Mesenchymal stem cell (in vitro differentiated cells and primary cell): ENCODE data around the gene KRT76.

Experiments used
- DNase-seq: peaks from one replicate; pipeline ENCODE4 v3.0.0-alpha.2; 2013
- H2AFZ ChIP-seq: one replicate; pipeline ENCODE4 v1.6.1; 2013; ENCODE audit warnings: low read depth, mild to moderate bottlenecking, control low read depth, inconsistent platforms, low read length, moderate library complexity
- H2AK5ac ChIP-seq: 2 replicates; pipeline ENCODE4 v1.6.1; 2013; ENCODE audit warnings: low read length, moderate library complexity, mild to moderate bottlenecking, inconsistent platforms; ENCODE audit not compliant: severe bottlenecking
- H2BK120ac ChIP-seq: one replicate; pipeline ENCODE4 v1.6.1; 2013; ENCODE audit warnings: low read depth, mild to moderate bottlenecking, inconsistent platforms, low read length, moderate library complexity
- H2BK12ac ChIP-seq, 2 experiments: one replicate each; pipeline ENCODE4 v1.6.1; 2013; ENCODE audit warnings: inconsistent platforms in 2 of 2, low read length in 2 of 2, mild to moderate bottlenecking in 2 of 2, moderate library complexity in 2 of 2, control low read depth in 1 of 2
- H2BK15ac ChIP-seq: one replicate; pipeline ENCODE4 v1.6.1; 2013; ENCODE audit warnings: mild to moderate bottlenecking, low read depth, inconsistent platforms; ENCODE audit not compliant: poor library complexity, severe bottlenecking
- H2BK5ac ChIP-seq: 2 replicates; pipeline ENCODE4 v1.6.1; 2013; ENCODE audit warnings: low read depth, mild to moderate bottlenecking, low read length, control low read depth, inconsistent platforms; ENCODE audit not compliant: poor library complexity, severe bottlenecking
- H3K14ac ChIP-seq, 2 experiments: one replicate each; pipeline ENCODE4 v1.6.1; 2013; ENCODE audit warnings: inconsistent platforms in 2 of 2, low read length in 2 of 2, control low read depth in 1 of 2, mild to moderate bottlenecking in 1 of 2, moderate library complexity in 1 of 2
- H3K18ac ChIP-seq, 2 experiments: one replicate each; pipeline ENCODE4 v1.6.1; 2013; ENCODE audit warnings: inconsistent platforms in 2 of 2, low read length in 2 of 2, control low read depth in 1 of 2, low read depth in 1 of 2, mild to moderate bottlenecking in 1 of 2
- H3K23ac ChIP-seq, 2 experiments: one replicate each; pipeline ENCODE4 v1.6.1; 2013; ENCODE audit warnings: inconsistent platforms in 2 of 2, low read length in 2 of 2, mild to moderate bottlenecking in 2 of 2, moderate library complexity in 2 of 2, control low read depth in 1 of 2
- H3K27ac ChIP-seq: 2 replicates; pipeline ENCODE4 v1.5.1; 2013; ENCODE audit warnings: mild to moderate bottlenecking, moderate library complexity, low read length, control low read depth, inconsistent platforms; ENCODE audit not compliant: poor library complexity, severe bottlenecking
- H3K27me3 ChIP-seq, 2 experiments: 2 replicates each; pipeline versions ENCODE4 v1.6.1 to v1.7.0; 2013; ENCODE audit warnings: low read length in 2 of 2, mild to moderate bottlenecking in 2 of 2, moderate library complexity in 2 of 2, control low read depth in 1 of 2, inconsistent platforms in 1 of 2; ENCODE audit not compliant: control insufficient read depth in 1 of 2, insufficient read depth in 1 of 2
- H3K36me3 ChIP-seq, 2 experiments: 2 replicates each; pipeline versions ENCODE4 v1.6.1 to v1.7.0; 2013; ENCODE audit warnings: low read length in 2 of 2, control low read depth in 1 of 2, inconsistent platforms in 1 of 2, low read depth in 1 of 2, mild to moderate bottlenecking in 1 of 2; ENCODE audit not compliant: insufficient read depth in 2 of 2, control insufficient read depth in 1 of 2
- H3K4ac ChIP-seq, 2 experiments: one replicate each; pipeline ENCODE4 v1.6.1; 2013; ENCODE audit warnings: inconsistent platforms in 2 of 2, low read length in 2 of 2, mild to moderate bottlenecking in 2 of 2, moderate library complexity in 2 of 2, control low read depth in 1 of 2, low read depth in 1 of 2
- H3K4me1 ChIP-seq: 2 replicates; pipeline ENCODE4 v1.6.1; 2013; ENCODE audit warnings: low read depth, low read length, control low read depth; ENCODE audit not compliant: control insufficient read depth, insufficient read depth
- H3K4me2 ChIP-seq: 2 replicates; pipeline ENCODE4 v1.6.1; 2013; ENCODE audit warnings: low read length, mild to moderate bottlenecking, inconsistent platforms; ENCODE audit not compliant: poor library complexity, severe bottlenecking
- H3K4me3 ChIP-seq, 2 experiments: 2 replicates each; pipeline versions ENCODE4 v1.5.1 to v1.7.0; 2013; ENCODE audit warnings: low read length in 2 of 2, mild to moderate bottlenecking in 2 of 2, control low read depth in 1 of 2, low read depth in 1 of 2; ENCODE audit not compliant: insufficient read depth in 1 of 2
- H3K79me1 ChIP-seq: replicated peaks from 2 replicates; pipeline ENCODE4 v1.6.1; 2013; ENCODE audit warnings: mild to moderate bottlenecking, control low read depth, low read length, inconsistent platforms; ENCODE audit not compliant: poor library complexity, severe bottlenecking
- H3K9ac ChIP-seq: 2 replicates; pipeline ENCODE4 v1.7.0; 2013; ENCODE audit warnings: mild to moderate bottlenecking, low read length, moderate library complexity
- H3K9me3 ChIP-seq: 2 replicates; pipeline ENCODE4 v1.7.0; 2013; ENCODE audit warnings: mild to moderate bottlenecking, low read length; ENCODE audit not compliant: control insufficient read depth
- H4K8ac ChIP-seq: one replicate; pipeline ENCODE4 v1.6.1; 2013; ENCODE audit warnings: inconsistent platforms, mild to moderate bottlenecking, low read length, moderate library complexity
- H4K91ac ChIP-seq: one replicate; pipeline ENCODE4 v1.6.1; 2013; ENCODE audit warnings: mild to moderate bottlenecking, low read length, inconsistent platforms
- WGBS: methylation state at CpG from one replicate; pipeline ENCODE4 v1.1.7; 2013; ENCODE audit warnings: mixed read lengths; 5-methylcytosine and 5-hydroxymethylcytosine counted together

Gene KRT76

DNA sequence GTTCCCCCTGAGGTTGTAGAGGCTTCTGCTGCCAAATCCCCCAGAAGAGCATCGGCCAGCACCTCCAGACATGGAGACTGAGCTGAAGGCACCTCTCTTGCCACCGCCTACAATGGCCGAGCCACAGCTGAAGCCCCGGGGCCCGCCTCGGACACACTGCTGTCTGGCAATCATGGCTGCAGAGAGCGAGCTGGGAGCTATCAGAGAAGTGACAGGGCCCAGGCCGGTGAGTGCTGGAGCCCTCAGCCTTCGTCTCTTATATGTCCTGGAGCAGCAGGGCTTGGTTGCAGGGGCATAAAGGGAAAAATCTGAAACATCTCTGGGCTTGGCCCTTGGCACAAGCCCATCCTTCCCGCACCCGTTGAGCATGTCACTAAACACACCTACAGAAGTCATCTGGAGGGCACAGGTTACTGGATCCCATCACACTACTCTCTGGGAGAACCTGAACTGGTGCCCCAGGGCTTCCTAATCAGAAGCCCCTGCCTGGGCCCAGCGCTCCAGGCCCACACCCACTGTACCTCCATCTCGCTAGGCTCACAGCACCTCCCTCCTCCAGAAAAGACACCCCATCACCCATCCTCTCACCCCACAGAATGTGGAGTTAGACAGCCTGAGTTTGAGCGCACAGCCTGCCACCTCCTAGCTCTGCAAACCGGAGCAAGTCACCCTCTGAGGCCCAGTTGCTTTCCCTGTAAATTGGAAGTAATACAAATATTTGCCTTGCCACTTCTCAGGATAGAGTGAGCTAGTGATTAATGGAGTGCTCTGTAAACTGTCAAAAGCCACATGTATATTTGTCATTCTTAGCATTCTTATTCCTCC lies 37.0 kb upstream of the KRT76 start, which contains the start of gene KRT4:
Gene KRT4 (minus strand): TSS at position 232 of the 825 bp plus-strand sequence. CDS start 58 bp downstream, at position 174.
- 80% methylated on average over 13 of the region's 15 CpGs for WGBS
- H2AFZ ChIP-seq = no peak within 1 kb of the TSS
- DNase-seq = no peak
- no peaks in the 10 kb centered on the region for H3K36me3 ChIP-seq
- H3K27ac ChIP-seq = no peak within 1 kb of the TSS
- no peak within 1 kb of the TSS for H3K9ac ChIP-seq
- no peak within 1 kb of the TSS for H3K4ac ChIP-seq
- H3K23ac ChIP-seq = no peak within 1 kb of the TSS
- no peak within 1 kb of the TSS for H2AK5ac ChIP-seq
- H2BK120ac ChIP-seq = no peak within 1 kb of the TSS
- H3K18ac ChIP-seq = no peak within 1 kb of the TSS
- H2BK15ac ChIP-seq = no peak within 1 kb of the TSS
- no peak within 1 kb of the TSS for H3K4me3 ChIP-seq
- H2BK12ac ChIP-seq = no peak within 1 kb of the TSS
- no peak within 1 kb of the TSS for H4K8ac ChIP-seq
- H4K91ac ChIP-seq = no peak within 1 kb of the TSS
- H3K27me3 ChIP-seq = peaks cover 22 to 70% of the 10 kb centered on the region in 2 experiments
- no peaks in the 10 kb centered on the region for H3K9me3 ChIP-seq
- H3K79me1 ChIP-seq = no peaks in the 10 kb centered on the region
- no peak within 1 kb of the TSS for H3K4me2 ChIP-seq
- no peak within 1 kb of the TSS for H2BK5ac ChIP-seq
- H3K14ac ChIP-seq = no peak within 1 kb of the TSS
- peaks cover 3% of the 10 kb centered on the region for H3K4me1 ChIP-seq

DNA sequence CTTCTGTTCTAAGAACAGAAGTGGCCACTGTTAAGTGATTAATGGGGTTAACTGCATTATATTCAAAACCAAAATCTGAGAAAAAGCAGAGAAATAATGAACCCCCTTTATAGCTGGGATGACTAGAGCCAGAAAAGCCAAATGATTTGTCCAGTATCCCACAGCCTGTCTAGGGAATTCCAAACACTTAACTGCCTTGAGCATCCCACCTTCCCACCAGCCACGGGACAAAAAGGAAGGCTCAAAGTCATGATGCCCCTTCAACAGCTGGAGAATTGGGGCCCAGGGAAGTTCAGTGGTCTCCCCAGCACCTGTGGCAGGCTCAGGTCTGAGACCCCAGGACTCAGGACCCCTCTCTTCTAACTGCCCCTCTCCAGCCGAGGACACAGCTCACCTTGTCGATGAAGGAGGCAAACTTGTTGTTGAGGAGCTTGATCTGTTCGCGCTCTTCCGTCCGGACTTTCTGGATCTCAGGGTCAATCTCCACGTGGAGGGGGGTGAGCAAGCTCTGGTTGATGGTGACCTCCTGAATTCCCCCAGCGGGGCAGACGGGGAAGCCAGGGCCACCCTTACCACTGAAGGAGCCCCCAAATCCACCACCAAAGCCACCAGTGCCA lies 36.2 kb upstream of the KRT76 start:
- Histone ChIP-seq H3K23ac (no peak overlapping the region), H3K18ac (no peak overlapping the region), H2AFZ (no peak overlapping the region), H3K4me3 (no peak overlapping the region), H3K79me1 (no peaks in the 10 kb centered on the region), H2BK12ac (no peak overlapping the region), H3K4ac (no peak overlapping the region), H3K27me3 (peaks cover 21 to 70% of the 10 kb centered on the region in 2 experiments), H3K36me3 (no peaks in the 10 kb centered on the region), H3K9me3 (no peaks in the 10 kb centered on the region), H3K27ac (no peak overlapping the region), H3K14ac (no peak overlapping the region), H2BK120ac (no peak overlapping the region), H2BK15ac (no peak overlapping the region), H3K4me1 (peaks cover 3% of the 10 kb centered on the region), H3K9ac (no peak overlapping the region), H4K91ac (no peak overlapping the region), H2BK5ac (no peak overlapping the region), H2AK5ac (no peak overlapping the region), H4K8ac (no peak overlapping the region), H3K4me2 (no peak overlapping the region)
- 84% methylated on average over 10 of the region's 10 CpGs for WGBS
- no peak for DNase-seq

DNA sequence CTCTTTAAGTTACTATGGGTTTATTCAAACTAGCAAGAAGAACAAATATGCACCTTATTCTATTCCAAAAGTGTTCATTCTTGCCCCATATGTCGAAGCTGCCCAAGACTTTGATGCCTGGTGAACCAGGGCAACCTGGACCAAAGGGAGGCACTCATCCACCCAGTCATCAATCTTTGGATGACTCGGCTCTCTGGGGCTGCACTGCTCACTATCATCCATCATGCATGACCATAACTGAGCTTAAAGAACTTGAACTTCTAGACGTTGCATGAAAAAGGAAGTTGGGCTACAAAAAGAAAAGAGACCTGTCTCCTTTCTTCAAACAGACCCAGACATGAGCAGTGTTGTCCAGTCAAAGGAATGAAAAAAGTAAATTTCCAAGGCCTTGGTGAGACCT lies 35.6 kb upstream of the KRT76 start:
- H2BK15ac ChIP-seq = no peak overlapping the region
- H3K9ac ChIP-seq = no peak overlapping the region
- H3K14ac ChIP-seq = no peak overlapping the region
- no peak overlapping the region for H2BK5ac ChIP-seq
- no peak overlapping the region for H4K91ac ChIP-seq
- no peak overlapping the region for H2BK12ac ChIP-seq
- H3K23ac ChIP-seq = no peak overlapping the region
- H3K4ac ChIP-seq = no peak overlapping the region
- no peak overlapping the region for H2AFZ ChIP-seq
- no peak overlapping the region for H2BK120ac ChIP-seq
- H3K9me3 ChIP-seq = no peaks in the 10 kb centered on the region
- 61% methylated on average over 3 of the region's 3 CpGs for WGBS
- no peak overlapping the region for H4K8ac ChIP-seq
- DNase-seq = no peak
- H3K27ac ChIP-seq = no peak overlapping the region
- no peak overlapping the region for H3K18ac ChIP-seq
- H3K27me3 ChIP-seq = peaks cover 15 to 70% of the 10 kb centered on the region in 2 experiments
- H3K4me1 ChIP-seq = peaks cover 3% of the 10 kb centered on the region
- no peaks in the 10 kb centered on the region for H3K79me1 ChIP-seq
- H3K4me3 ChIP-seq = no peak overlapping the region
- H3K36me3 ChIP-seq = no peaks in the 10 kb centered on the region
- no peak overlapping the region for H3K4me2 ChIP-seq
- H2AK5ac ChIP-seq = no peak overlapping the region

DNA sequence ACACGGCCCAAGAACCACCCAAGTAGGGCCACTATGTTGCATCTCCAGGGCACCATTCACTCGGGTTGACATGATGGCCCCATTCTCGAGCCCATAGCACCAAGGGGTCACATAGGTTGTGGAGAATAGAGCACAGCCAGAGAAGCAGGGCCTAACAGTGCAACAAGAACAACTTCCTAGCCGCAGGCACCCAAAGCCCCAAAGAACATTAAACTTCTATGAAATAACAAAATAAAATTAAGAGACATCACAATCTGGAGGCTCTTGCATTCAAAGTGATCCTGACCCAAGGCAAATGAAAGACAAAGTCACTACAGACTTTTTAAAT lies 34.9 kb upstream of the KRT76 start:
- no peaks in the 10 kb centered on the region for H3K36me3 ChIP-seq
- no peak overlapping the region for H3K9ac ChIP-seq
- no peak overlapping the region for H3K4me2 ChIP-seq
- H2BK15ac ChIP-seq = no peak overlapping the region
- no peak overlapping the region for H3K18ac ChIP-seq
- no peak overlapping the region for H2BK5ac ChIP-seq
- H4K8ac ChIP-seq = no peak overlapping the region
- H2BK120ac ChIP-seq = no peak overlapping the region
- no peaks in the 10 kb centered on the region for H3K9me3 ChIP-seq
- no peak overlapping the region for H3K4me3 ChIP-seq
- H3K23ac ChIP-seq = no peak overlapping the region
- H2AFZ ChIP-seq = no peak overlapping the region
- DNase-seq = no peak
- peaks cover 13 to 70% of the 10 kb centered on the region in 2 experiments for H3K27me3 ChIP-seq
- no peak overlapping the region for H3K27ac ChIP-seq
- H2AK5ac ChIP-seq = no peak overlapping the region
- H4K91ac ChIP-seq = no peak overlapping the region
- no peaks in the 10 kb centered on the region for H3K79me1 ChIP-seq
- no peak overlapping the region for H3K4ac ChIP-seq
- peaks cover 9% of the 10 kb centered on the region for H3K4me1 ChIP-seq
- no peak overlapping the region for H3K14ac ChIP-seq
- 51% methylated on average over 4 of the region's 4 CpGs for WGBS
- H2BK12ac ChIP-seq = no peak overlapping the region
